OCI-LY1 (cell line): Measurements from ENCODE around the gene SLC6A19.

Experiments used
- H2AFZ ChIP-seq: fragments of 200-600 bp; sonication (generic), shearing (Covaris generic); 2 replicates; pipeline ENCODE4 v1.6.0; 2014; ENCODE audit warnings: antibody characterized with exemption, mild to moderate bottlenecking, low read length
- H3F3A ChIP-seq: fragments of 200-600 bp; sonication (generic), shearing (Covaris generic); 2 replicates; pipeline ENCODE4 v1.6.0; 2014; ENCODE audit warnings: mild to moderate bottlenecking, antibody characterized with exemption, low read length, moderate library complexity; ENCODE audit not compliant: insufficient read depth
- H3K27ac ChIP-seq: fragments of 200-600 bp; sonication (generic); 2 replicates; pipeline ENCODE4 v1.5.1; 2014; ENCODE audit warnings: low read length, mixed run types, mild to moderate bottlenecking, low read depth; ENCODE audit not compliant: poor library complexity, severe bottlenecking
- H3K27me3 ChIP-seq: fragments of 200-600 bp; sonication (generic); 2 replicates; pipeline ENCODE4 v1.6.0; 2014; ENCODE audit warnings: antibody characterized with exemption, mild to moderate bottlenecking, low read length, moderate library complexity; ENCODE audit not compliant: insufficient read depth
- H3K36me3 ChIP-seq: fragments of 200-600 bp; sonication (generic); 2 replicates; pipeline ENCODE4 v1.6.1; 2014; ENCODE audit warnings: mild to moderate bottlenecking, antibody characterized with exemption, low read length, moderate library complexity, mixed read lengths; ENCODE audit not compliant: insufficient read depth
- H3K4me1 ChIP-seq: fragments of 200-600 bp; sonication (generic); 2 replicates; pipeline ENCODE4 v1.5.1; 2014; ENCODE audit warnings: mild to moderate bottlenecking, low read length, moderate library complexity; ENCODE audit not compliant: insufficient read depth, severe bottlenecking
- H3K4me2 ChIP-seq: fragments of 200-600 bp; sonication (generic), shearing (Covaris generic); 2 replicates; pipeline ENCODE4 v1.6.1; 2014; ENCODE audit warnings: low read length
- H3K4me3 ChIP-seq: fragments of 200-600 bp; sonication (generic); 2 replicates; pipeline ENCODE4 v1.5.1; 2014; ENCODE audit warnings: low read length, low read depth, mild to moderate bottlenecking, mixed read lengths; ENCODE audit not compliant: poor library complexity, severe bottlenecking
- H3K79me2 ChIP-seq: fragments of 200-600 bp; shearing (Covaris generic); 2 replicates; pipeline ENCODE4 v1.6.1; 2016; ENCODE audit warnings: mixed run types, low read length, mixed read lengths; ENCODE audit not compliant: insufficient read depth
- H3K9ac ChIP-seq: fragments of 200-600 bp; sonication (generic), shearing (Covaris generic); 2 replicates; pipeline ENCODE4 v1.6.1; 2014; ENCODE audit warnings: mild to moderate bottlenecking, low read length, mixed read lengths
- H3K9me2 ChIP-seq: fragments of 200-600 bp; sonication (generic), shearing (Covaris generic); 2 replicates; pipeline ENCODE4 v1.6.1; 2014; ENCODE audit warnings: low read depth, mild to moderate bottlenecking, low read length, mixed read lengths
- H3K9me3 ChIP-seq: fragments of 200-600 bp; shearing (Covaris generic); 2 replicates; pipeline ENCODE4 v1.6.1; 2014; ENCODE audit warnings: low read length, mixed read lengths
- H4K20me1 ChIP-seq: fragments of 200-600 bp; sonication (generic), shearing (Covaris generic); 2 replicates; pipeline ENCODE4 v1.6.0; 2016; ENCODE audit warnings: mild to moderate bottlenecking, low read length; ENCODE audit not compliant: insufficient read depth
- CTCF ChIP-seq: fragments of 200-600 bp; sonication (generic), shearing (Covaris generic); IDR thresholded peaks from 2 replicates; pipeline ENCODE4 v1.5.1; 2017; ENCODE audit warnings: mild to moderate bottlenecking, antibody characterized with exemption, low read length, moderate library complexity, mixed read lengths
- EZH2 ChIP-seq: fragments of 200-600 bp; sonication (generic), shearing (Covaris generic); IDR thresholded peaks from 2 replicates; pipeline ENCODE4 v1.8.0; 2017; ENCODE audit warnings: borderline replicate concordance, mixed run types, mild to moderate bottlenecking, antibody characterized with exemption, low read length, moderate library complexity, mixed read lengths

SLC6A19 gene

GRCh38 chr5:1247811-1248210 lies 46.4 kb downstream of the SLC6A19 start:
- Histone ChIP-seq H3F3A (no peaks in the 10 kb centered on the region), H3K9me3 (no peaks in the 10 kb centered on the region), H3K4me1 (no peaks in the 10 kb centered on the region), H3K27ac (no peak overlapping the region), H3K79me2 (no peaks in the 10 kb centered on the region), H3K27me3 (peaks cover 3% of the 10 kb centered on the region; the same call in 1 of the 2 replicates), H3K4me2 (no peak overlapping the region), H3K36me3 (no peaks in the 10 kb centered on the region), H2AFZ (no peak overlapping the region), H3K4me3 (no peak overlapping the region), H3K9me2 (no peaks in the 10 kb centered on the region), H4K20me1 (no peaks in the 10 kb centered on the region), H3K9ac (no peak overlapping the region)
- TF ChIP-seq EZH2, result no peak
- TF ChIP-seq CTCF, result no peak

GRCh38 chr5:1249366-1250280 lies 48.2 kb downstream of the SLC6A19 start:
- H3K9me2 ChIP-seq, result no peaks in the 10 kb centered on the region
- H3K9me3 ChIP-seq, result no peaks in the 10 kb centered on the region
- no peaks in the 10 kb centered on the region for H3K36me3 ChIP-seq
- no peaks in the 10 kb centered on the region for H3K79me2 ChIP-seq
- H3K4me3 ChIP-seq, result no peak overlapping the region
- H3K27ac ChIP-seq, result no peak overlapping the region
- peaks cover 3% of the 10 kb centered on the region; the same call in 1 of the 2 replicates for H3K27me3 ChIP-seq
- TF ChIP-seq CTCF (no peak), EZH2 (no peak)
- H4K20me1 ChIP-seq, result no peaks in the 10 kb centered on the region
- no peak overlapping the region for H3K9ac ChIP-seq
- no peaks in the 10 kb centered on the region for H3F3A ChIP-seq
- H3K4me2 ChIP-seq, result no peak overlapping the region
- H3K4me1 ChIP-seq, result no peaks in the 10 kb centered on the region
- H2AFZ ChIP-seq, result no peak overlapping the region

- Histone ChIP-seq H3K9me3 (no peaks in the 10 kb centered on the region), H3K27ac (no peak overlapping the region), H3K79me2 (no peaks in the 10 kb centered on the region), H3K27me3 (peaks cover 3% of the 10 kb centered on the region; the same call in 1 of the 2 replicates), H3F3A (no peaks in the 10 kb centered on the region), H2AFZ (no peak overlapping the region), H3K9me2 (no peaks in the 10 kb centered on the region), H4K20me1 (no peaks in the 10 kb centered on the region), H3K4me2 (no peak overlapping the region), H3K36me3 (no peaks in the 10 kb centered on the region), H3K9ac (no peak overlapping the region), H3K4me1 (no peaks in the 10 kb centered on the region), H3K4me3 (no peak overlapping the region)
- TF ChIP-seq EZH2 (no peak), CTCF (no peak)
Measured at GRCh38 chr5:1251678-1252580, 50.5 kb downstream of the SLC6A19 start.
